GM08714 (cell line): Measurements from ENCODE around the gene PLCH2.

Experiments used
- H3K4me3 ChIP-seq: fragments of 200-500 bp; sonication (Bioruptor generic); 2 replicates; pipeline ENCODE4 v1.5.1; 2014; ENCODE audit warnings: mild to moderate bottlenecking, low read length, inconsistent platforms
- ZNF274 ChIP-seq: IDR thresholded peaks from 2 replicates; pipeline ENCODE4 v1.6.1; 2012; ENCODE audit warnings: mild to moderate bottlenecking, low read depth, low read length

Gene PLCH2

DNA sequence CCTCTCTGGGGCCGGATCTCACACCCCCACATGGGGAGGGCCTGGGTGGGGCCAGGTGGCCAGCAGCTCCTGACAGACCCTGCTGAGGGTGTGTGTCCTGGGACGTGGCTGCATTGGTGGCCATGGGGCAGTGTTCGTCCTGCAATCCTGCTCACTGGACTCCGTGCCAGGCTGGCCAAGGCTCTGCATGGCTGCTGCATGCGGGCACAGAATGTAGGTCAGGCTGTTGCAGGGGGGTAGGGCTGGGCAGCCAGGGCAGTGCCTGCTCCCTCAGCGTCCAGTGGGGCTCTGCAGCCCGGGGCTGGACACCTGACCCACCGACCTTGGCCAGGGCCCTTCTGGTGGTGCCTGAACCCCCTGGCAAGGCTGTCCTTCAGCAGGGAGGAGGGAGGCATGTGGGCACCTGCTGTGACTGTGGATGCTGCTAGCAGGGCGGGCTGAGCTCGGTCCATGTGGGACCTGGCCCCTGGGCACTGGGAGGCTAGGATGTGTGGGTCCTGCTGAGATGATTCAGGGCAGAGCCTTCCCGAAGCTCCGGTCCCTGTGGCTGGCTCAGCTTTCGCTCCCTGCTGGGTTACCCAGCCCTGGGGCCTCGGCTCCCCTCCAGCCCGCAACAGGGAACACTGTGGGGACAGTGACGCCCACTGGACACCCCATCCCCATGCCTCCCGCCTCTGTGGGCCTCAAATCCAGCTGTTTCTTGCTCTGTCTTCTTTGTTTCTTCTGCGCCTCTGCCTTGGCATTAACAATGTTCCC is 14.9 kb upstream of the PLCH2 start:
- TF ChIP-seq ZNF274, result no peak
- no peak overlapping the region for H3K4me3 ChIP-seq

DNA sequence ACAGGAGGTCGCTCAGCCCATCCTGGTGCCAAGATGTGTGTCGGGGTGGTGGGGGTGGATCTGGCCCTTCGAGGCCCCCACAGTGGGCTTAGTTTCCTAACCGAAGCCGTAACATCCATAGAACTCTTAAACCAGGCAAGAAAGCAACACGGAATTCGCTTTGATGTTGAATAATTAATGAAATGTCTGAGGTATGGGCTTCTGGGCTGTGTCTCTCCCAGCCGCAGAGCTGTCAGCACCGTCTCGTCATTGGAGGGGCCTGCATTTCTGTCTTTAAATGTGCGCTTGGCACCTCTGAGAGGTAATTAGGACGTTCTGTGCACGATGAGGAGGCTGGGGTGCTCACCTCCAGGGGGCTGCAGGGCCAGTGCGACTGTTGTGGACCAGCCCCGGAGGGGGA is 13.3 kb upstream of the PLCH2 start:
- H3K4me3 ChIP-seq, result no peak overlapping the region
- no peak for TF ChIP-seq ZNF274

DNA sequence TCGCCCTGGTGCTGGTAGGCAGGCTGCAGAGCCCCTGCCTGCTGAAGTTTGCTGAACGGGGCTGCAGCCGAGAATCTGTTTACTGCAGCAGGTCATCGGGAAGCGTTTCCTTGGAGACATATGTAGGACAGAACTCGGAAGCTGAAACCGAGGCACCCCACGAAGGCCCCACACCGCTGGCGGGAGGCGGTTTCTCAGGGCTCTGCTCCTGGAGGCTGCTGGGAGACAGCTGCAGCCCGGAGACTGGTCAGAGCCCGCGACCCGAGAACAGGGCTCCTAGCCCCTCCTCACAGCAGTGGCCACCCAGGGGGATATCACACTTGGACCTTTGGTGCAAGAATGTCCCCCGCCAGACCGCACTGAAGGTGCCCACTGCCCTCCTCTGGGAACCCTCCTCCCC is 12.7 kb upstream of the PLCH2 start:
- no peak overlapping the region for H3K4me3 ChIP-seq
- no peak for TF ChIP-seq ZNF274

DNA sequence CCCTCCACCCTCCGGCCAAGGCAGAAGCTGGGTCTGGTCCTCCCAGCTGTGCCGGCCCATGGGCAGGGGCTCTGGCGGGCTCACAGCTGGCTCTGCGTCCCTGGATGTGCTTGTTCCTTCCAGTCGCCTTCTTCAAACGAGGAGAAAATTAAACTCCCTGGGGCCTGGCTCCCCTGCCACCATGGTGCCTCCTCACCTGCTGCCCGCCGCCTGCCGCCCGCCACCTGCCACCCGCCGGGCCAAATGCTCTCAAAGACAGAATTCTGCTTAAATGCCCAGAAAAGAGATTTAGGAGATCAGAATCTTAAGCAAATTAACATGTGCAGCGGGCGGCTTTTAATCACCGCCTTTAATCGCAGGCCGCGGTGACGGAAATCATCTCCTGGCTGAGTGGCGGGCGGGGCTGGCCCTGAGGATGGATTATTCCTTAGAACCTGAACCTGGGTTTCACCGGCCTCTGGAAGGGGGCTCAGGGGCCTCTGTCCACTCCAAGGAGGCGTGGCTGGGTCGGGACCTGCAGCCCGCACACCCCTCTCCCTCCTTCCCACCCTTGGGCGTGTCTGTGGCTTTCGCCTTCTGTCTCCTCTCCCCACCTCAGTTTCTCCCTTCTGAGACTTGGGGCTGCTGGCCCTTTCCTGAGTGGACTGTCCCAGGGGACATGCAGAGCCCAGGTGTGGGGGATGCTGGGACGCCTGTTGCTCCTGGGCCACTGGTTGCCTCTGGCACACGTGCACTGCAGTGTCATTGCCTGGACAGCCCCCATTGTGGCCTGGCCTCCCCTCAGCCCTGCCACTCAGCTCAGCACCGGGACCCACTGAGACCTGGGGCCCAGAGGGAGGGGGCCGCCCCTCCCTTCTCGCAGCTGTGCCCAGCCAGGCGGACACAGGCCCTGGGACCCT is 10.5 kb upstream of the PLCH2 start:
- TF ChIP-seq ZNF274, result no peak
- no peak overlapping the region for H3K4me3 ChIP-seq

DNA sequence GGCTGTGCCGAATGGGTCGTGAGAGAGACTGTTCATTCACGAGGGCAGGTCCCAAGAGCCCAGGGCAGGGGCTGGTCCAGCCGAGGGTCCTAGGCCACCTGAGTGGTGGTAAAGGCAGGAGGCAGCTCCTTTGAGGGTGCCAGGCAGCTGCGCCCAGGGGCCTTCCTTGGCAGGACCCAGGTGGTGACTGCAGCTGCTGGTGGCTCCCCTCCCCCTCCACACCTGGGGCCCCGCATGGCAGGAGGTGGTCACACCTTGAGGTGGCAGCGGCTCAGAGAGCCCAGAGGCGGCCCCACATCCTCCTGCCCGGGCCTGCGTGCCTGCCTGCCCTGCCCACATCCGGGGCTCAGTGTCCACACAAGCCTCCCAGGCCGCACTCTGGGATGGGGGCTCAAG is 9.8 kb upstream of the PLCH2 start:
- H3K4me3 ChIP-seq, result no peak overlapping the region
- no peak for TF ChIP-seq ZNF274

DNA sequence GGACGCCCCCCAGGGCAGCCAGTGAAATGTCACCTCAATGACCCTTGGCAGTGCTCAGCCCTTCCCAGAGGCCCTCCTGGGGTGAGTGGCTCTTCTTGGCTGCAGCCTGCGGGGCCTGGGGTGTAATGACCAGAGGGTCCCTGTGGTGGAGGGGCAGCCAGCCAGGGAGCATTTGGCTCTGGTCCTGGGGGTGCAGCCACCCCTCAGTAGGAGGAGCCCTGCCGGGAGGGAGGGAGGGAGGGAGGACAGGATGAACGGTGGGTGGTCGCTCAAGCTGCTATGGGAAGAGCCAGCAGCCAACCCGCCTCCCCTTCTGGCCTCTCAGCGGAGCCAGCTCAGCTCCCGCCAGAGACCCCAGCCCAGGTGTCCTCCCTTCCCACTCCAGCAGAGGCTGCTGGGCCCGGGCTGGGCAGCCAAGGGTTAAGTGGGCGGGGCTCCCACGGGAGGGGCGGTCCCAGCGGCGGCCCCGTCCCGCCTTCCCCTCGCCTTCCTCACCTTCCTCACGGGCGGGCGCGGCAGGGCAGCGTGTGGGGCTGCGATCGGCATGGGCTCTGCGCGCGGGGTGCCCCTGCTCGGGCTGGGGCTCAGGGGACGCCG is 9.0 kb upstream of the PLCH2 start:
- no peak overlapping the region for H3K4me3 ChIP-seq
- TF ChIP-seq ZNF274, result no peak

DNA sequence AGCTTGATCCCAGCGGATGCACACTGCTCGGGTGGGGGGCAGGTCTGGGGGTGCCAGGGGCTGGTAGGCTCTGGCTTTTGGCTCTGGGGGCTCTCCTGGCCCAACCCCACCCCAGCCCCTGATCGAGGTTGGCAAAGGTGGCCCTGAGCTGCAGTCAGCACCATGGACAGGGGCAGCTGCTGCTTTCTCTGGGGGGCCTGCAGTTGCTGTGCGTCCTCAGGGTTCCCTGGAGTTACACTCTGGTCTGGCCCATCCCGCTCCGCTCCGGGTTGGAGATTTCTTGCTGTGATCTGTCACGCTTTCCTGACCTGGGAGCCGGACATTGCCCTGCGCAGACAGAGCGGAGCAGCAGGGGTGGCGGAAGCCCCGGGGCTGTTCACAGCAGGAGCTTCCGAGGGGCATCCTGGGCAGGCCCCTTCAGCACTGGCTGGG is 8.0 kb upstream of the PLCH2 start:
- no peak for TF ChIP-seq ZNF274
- no peak overlapping the region for H3K4me3 ChIP-seq

DNA sequence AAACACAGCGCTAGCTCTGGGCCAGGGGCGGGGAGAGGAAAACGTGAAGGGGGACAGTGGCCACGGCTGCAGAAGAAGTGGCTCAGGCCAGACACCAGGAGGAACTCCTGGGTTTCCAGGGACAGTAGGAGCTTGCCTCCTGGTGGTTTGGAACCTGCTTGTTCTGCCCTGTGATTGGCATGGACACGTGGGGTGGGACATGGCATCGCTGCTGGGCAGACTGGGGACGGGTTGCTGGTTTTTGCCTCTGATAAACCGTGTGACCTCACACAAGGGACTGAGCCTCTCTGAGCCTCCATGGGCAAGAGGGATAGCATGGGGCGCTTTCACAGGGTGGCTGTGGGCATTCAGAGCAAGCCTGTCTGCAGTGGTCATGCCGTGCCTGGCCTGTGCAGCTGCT is 7.5 kb upstream of the PLCH2 start:
- TF ChIP-seq ZNF274, result no peak
- no peak overlapping the region for H3K4me3 ChIP-seq

DNA sequence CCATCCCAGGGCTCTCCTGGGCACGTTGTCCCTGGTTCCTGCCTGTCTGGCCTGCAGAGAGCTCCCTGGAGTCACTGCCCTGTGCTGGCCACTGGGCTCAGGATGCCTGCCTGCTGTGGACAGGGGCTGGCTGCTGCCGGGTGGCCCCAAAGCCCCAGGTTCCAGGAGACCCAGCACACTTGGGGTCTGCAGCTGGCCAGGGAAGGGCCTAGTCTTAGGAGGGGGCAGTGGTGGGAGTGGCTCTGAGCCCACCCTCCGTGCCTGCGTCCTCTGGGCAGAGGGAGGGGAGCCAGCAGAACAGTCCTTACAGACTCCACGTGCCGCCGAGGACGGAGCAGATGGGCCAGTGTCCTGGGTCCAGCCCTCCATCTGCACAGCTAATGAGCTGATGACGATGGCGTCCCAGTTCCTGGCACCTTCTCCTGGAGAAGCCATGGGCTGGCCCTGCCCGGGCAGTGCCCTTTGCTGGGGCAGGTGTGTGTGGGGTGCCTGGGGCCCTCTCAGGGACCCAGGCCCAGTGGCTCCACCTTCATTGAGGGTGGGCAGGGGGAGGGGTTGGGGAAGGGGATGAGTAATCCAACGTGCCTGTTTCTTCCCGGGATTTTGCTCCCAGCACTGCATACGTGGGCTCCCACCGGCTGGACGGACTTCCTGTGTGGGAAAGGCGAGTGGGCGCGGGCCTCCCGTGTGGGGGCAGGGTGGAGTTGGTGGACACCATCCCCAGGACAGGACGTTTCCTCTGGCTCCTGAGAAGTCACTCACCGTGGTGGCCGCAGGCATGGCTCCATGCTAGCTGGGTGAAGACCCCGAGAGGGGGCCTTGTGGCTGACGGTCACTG is 6.8 kb upstream of the PLCH2 start:
- H3K4me3 ChIP-seq, result no peak overlapping the region
- TF ChIP-seq ZNF274, result no peak

DNA sequence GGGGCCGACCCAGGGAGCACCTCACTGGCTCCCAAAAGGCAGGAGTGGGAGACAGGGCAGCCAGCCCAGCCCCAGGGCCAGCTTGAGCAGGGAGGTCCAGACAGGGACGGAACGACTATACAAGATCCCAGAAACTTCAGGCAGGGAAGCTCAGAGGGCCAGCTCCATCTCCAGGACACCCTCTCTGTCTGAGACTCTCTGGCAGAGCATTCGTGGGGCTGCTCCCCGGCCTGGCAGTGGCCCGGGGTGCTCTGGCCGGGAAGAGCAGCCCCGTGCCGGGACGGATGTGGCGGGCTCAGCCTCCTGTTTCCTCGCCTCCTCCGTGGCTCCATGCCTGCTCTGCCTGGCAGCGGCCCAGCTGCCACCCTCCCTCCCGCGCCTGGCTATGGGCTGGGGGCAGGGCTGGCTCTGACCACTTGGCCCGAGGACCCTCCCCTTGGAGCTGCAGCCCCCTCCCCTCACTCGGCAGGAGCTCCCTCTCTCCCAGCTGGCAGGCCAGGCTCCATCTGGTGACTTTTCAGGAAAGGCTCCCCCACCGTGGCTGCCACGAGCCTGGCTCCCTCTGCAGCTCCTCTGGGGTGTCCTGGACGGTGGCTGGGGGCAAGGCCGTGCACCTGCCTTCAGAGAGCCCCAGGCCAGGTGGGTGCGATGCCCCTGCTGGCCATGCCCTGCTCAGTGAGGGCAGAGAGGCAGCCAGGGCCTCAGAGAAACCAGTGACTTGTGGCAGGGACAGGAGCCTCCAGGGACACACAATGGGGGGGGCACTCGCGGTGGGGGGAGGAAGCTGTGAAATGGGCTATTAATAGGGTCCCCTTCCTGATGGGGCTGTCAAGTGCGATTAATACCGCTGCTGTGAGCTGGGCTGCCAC is 5.6 kb upstream of the PLCH2 start:
- no peak for TF ChIP-seq ZNF274
- H3K4me3 ChIP-seq, result no peak overlapping the region

DNA sequence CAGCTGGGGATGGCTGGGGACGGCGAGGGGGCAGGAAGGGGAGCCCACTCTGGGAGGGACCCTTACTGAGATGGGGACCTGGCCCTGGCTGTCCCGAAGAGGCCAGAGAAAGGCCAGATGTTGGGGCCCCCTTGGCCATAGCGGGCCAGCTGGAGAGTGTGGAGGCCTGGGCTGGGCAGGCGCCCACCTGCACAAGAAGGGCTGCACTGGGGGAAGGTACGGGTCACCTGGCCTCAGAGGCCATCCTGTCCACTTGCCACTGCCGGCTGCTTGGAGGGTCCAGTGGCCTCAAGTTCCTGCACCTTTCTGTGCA is 5.0 kb upstream of the PLCH2 start:
- no peak overlapping the region for H3K4me3 ChIP-seq
- no peak for TF ChIP-seq ZNF274

DNA sequence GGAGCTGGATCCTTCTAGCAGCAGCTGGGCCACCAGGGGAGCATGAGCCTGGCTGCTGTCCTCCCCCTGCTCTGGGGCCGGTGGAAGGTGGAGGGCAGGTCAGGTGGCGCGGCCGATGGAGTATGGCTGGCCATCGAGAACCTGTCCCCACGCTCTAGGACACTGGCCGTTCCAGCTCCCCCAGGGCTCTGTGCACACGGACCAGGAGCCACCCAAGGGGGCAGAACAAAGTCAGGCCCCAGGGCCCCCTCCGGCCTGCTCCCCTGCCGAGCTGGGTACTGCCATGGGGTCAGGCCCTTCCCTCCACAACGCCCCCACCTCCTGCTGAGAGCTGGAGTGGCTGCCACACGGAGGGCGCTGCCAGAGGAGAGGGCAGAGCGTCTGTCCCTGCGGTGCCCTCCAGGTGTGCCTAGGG is 4.5 kb upstream of the PLCH2 start:
- no peak overlapping the region for H3K4me3 ChIP-seq

DNA sequence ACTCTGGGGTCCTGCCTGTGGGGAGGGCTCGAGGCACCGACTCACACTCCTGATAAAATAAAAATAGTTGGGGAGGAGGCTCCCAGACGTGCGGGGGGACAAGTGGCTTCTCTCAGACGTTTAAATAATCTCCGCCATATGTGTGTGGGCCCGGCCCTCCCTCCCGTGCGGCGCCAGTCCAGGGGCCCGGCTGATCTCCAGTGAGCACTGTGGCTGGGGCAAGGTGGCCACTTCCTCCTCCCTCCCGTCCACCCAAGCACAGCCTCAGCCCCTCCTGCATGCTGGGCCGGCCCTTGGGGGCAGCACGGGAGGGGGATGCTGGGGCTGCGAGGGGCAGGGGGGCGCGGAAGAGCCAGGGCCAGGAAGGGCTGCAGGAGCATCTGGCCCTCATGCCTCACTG is 4.0 kb upstream of the PLCH2 start:
- TF ChIP-seq ZNF274, result no peak

More for the DNA sequence above, 4.5 kb upstream of the PLCH2 start:
- TF ChIP-seq ZNF274, result no peak

More for the DNA sequence above, 4.0 kb upstream of the PLCH2 start:
- H3K4me3 ChIP-seq, result no peak overlapping the region
